NCI-H1105 (cell line): ENCODE results near the gene FAM167B.

Source experiments
- DNase-seq: peaks from one replicate; lab custom pipeline; 2025; lab: John Stamatoyannopoulos, UW

Gene FAM167B

DNA sequence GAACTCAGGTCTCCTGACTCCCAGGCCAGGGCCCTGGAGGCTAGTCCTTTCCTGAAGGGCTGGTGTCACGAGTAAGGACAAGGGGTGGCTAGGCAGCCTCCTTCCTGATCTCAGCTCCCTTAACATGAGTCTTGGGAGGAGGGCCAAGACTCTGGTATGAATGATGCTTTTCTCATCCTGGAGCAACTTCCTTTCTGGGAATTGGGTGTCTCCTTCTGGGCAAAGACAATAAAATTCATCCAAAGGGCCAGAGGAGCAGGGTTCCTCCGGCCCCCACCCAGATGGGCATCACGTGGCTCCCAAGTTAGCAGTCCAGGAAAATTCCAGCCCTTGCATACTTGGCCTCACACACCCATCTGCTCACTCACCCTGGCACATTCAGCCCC lies at the start of gene FAM167B:
FAM167B (plus strand) TSS at position 335 of the 386 bp plus-strand sequence. CDS start 200 bp downstream, outside the sequence.
- DNase-seq: no peak

DNA sequence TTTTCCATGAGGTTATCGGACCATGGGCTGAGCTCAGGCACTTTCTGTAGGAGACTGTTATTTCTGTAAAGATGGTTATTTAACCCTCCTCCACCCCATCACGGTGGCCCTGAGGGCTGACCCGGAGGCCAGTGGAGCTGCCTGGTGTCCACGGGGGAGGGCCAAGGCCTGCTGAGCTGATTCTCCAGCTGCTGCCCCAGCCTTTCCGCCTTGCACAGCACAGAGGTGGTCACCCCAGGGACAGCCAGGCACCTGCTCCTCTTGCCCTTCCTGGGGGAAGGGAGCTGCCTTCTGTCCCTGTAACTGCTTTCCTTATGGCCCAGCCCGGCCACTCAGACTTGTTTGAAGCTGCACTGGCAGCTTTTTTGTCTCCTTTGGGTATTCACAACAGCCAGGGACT lies 49.2 kb upstream of the FAM167B start:
- no peak for DNase-seq

DNA sequence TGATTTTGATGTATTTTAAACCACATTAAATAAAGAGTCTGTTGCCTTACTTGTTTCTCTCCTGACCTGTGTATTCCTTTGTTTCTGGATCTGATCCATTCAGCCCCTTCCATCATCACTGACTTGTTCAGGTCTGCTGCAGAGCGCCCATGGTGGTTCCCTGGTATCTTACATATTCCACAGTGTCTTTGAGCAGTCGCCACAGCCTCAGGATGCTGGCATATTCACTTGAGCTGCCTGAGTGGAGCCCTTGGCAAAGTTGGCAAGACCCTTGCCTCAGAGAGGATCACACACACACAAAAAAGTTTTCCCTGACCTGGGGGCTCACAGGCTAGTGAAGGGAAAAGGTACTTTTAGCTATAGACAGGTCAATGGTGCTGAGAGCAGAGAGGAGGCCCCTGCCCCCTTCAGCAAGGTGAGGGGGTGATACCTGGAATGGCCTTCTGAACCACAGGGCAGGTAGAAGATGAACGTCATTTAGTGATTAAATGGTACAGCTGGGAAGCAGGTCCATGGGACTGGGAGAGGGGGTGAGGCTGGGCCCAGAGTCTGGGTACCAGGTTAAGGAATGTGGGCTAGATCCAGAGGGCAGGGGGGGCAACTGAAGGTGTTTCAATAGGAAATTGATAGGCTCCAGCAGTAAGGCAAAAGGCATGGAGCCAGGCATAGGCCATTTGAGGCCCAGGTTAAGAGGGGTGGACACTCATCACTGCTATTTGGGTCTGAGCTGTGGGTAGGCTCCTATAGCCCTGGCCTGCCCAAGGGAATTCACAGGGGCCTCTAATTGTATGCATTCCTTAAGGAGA lies 48.6 kb upstream of the FAM167B start:
- DNase-seq: no peak

- DNase-seq: no peak
These were observed 47.8 kb upstream of the FAM167B start for GRCh38 chr1:32199043-32199716.

DNA sequence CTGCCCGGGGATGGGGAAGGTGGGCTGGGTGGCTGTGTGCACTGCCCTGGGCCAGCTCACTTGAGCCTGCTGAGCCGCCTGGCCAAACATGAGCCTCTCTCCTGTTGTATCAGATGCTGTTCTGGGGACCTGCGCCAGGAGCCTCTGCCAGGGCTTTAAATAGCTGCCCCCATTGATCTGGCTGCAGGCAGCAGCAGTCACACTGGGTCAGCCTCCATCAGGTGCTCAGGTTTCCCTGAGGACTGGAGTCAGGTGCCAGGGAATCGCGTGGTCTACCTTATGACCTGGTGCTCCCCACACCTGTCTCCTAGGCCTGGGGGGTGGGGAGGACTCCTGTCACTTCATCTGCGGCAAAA lies 47.3 kb upstream of the FAM167B start:
- peak; percentile 51 for DNase-seq

DNA sequence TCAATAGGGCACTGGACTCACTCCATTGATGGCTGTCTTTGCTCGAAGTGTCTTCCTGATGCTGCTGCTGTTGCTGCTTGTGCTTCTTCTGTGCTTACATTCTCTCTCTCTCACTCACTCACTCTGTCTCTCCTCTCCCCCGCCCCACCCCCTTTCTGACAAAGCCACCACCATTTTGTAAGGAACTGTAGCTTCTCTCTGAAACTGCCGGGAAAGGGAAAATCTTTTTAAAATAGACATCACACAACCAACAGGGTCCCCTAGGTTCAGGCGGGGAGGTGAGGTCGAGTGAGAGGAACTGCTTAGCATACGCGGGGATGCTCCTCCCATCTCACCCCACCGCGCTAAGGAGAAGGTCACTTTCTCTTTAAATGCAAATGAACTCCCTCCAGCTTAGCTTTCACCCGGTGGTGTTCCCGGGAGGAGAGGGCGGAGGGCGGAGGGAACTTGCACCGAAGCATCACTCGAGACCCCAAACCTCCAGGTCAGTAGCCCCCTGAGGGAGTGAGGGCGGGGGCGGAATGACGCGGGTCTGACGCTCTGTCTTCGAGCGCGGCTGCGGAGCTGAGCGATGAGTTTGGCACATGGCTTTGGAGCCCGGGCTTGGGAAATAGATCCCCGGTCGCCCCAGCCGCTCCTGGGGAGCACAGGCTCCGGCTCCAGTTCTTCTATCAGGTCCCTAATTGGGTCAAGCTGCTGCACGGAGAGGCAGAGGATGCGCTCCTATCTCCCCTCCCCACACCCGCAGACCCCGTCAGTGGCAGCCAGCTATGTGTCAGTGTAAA lies 46.6 kb upstream of the FAM167B start, which contains the start of gene CCDC28B:
CCDC28B (plus strand) TSS at position 370 of the 785 bp plus-strand sequence. CDS start 1,341 bp downstream, outside the sequence.
- DNase-seq: peak; percentile 64

DNA sequence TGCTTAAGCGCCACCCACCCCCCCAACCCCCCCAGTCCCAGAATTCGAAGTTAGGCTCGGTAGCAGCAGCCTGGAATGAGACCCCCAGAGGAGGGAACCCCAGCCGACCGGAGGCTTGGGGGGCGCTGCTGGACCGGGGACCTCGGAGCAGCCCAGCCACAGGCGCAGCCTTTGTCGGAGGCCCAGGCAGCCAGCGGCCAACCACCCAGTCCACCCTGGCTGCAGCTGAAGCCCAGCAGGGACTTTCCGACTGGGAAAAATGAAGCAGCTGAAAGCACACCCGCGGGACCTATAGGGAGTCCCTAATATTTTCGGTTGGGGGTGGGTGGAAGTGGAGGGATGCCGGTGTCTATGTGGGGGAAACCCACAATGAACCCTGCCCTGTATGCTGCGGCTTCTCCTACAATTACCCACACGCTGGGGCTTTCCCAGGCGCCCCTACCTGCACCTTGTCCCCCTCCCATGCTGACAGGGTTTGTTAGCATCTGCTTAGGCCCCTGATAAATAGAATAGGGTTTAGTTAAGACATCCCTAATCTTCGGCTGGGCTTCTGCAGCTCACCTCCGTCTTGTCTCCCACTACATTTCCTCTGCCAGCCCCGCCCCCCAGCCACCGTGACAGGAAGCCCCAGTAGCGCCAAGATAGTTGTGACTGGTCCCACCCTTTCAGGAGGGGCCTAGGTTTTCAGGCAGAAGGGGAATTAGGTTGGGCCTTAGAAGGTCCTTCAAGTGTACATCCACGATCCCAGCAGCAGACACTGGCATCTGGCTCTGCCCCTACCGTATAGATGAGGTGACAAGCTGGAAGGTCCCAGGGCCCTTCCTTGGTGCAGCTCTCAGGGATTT lies 45.8 kb upstream of the FAM167B start:
- DNase-seq: no peak

DNA sequence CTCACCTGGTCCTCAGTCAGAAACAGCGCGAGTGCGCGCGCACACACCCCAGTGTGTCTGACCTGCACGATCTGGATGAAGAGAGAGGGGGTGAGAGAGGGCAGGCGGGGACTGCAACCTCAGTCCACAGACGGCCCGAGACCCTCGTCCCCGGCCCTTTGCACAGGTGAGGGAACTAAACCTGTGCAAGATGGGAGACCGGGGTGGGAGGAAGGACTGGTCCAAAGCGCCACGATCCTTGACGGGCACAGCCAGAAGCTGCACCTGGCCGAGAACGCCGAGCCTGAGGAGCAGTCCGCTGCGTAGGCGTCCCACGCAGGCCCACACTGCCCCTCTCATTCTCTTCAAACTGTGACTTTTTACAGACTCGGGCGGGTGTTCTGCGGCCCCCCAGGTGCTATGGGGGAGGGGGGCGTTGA lies 42.1 kb upstream of the FAM167B start:
- DNase-seq: peak; percentile 47

- peak; percentile 98 for DNase-seq
These were observed 41.3 kb upstream of the FAM167B start, which contains the start of gene IQCC for GRCh38 chr1:32205401-32206370. Gene IQCC (plus strand): TSS chr1:32205671. CDS start chr1:32205682, 11 bp downstream.

GRCh38 chr1:32208469-32208868 lies 38.6 kb upstream of the FAM167B start:
- DNase-seq: no peak

GRCh38 chr1:32208891-32209328 lies 38.1 kb upstream of the FAM167B start, which contains the start of gene DCDC2B:
Gene DCDC2B (plus strand): TSS chr1:32209089. CDS start chr1:32209094, 5 bp downstream.
- peak; percentile 96 for DNase-seq

- peak; percentile 26 for DNase-seq
These were observed 31.2 kb upstream of the FAM167B start for GRCh38 chr1:32215629-32216480.

- DNase-seq: no peak
These were observed 30.5 kb upstream of the FAM167B start for GRCh38 chr1:32216566-32216965.

DNA sequence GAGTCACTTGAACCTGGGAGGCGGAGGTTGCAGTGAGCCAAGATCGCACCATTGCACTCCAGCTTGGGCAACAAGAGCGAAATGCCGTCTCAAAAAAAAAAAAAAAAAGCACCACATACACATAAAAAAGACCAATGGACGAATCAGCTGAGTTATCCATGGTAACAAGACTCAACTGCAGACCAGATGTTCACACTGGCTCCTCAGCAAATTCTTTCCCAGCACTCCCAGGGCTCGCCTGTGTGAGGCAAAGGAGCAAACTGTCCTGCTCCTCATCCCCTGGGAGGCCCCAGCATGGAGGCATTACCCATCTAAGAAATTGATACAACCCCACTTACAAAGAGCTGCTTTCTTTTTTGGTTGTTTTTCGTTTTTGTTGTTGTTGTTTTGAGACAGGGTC lies 28.0 kb upstream of the FAM167B start:
- DNase-seq: no peak

- no peak for DNase-seq
These were observed 26.1 kb upstream of the FAM167B start for GRCh38 chr1:32220746-32221580.

DNA sequence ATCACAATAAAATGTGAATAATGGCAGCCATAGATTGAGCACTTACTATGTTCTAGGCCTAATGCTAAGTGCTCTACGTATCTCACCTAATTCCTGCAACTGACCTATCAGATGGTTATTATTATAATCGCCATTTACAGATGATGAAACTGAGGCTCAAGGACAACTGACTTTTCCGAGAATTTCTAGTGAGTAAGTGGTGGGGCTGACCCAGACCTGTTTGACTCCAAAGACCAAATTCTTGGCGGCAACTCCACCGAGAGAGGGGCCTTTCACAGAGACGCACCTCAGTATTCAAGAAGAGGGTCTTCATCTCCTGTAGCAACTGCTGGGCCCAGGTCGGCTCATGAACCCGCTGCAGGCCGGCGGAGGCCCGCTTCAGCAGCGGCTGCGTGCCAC lies 25.4 kb upstream of the FAM167B start:
- no peak for DNase-seq

- DNase-seq: peak; percentile 94
These were observed 24.9 kb upstream of the FAM167B start, which contains the start of the genes EIF3I and TMEM234 for GRCh38 chr1:32221980-32222755. Gene EIF3I (plus strand): TSS chr1:32222407. CDS start chr1:32222442, 35 bp downstream. Gene TMEM234 (minus strand): TSS chr1:32222353. CDS start chr1:32222322, 31 bp downstream.
